ENCODE measurements around the gene PKIG. TPM values are rescaled to one million over a fixed set of nuclear protein-coding genes. Genes with fewer than 3 reads are reported as not detected.
"Not testable (repeated sequence)": the region's sequence is repeated elsewhere in the genome, so short reads cannot be mapped to it uniquely, and the experiment has no call there.

PKIG gene
- total RNA-seq, 2 donors from 2014 or later: 30.9 to 44.7 TPM

- intact Hi-C loops (cut with DNase I, micrococcal nuclease): no loop called here
- no peak for ATAC-seq
- DNase-seq: no peak
Measured at GRCh38 chr20:44566811-44567210, 15.6 kb upstream of the PKIG start.

- no peak for ATAC-seq
- intact Hi-C loops (cut with DNase I, micrococcal nuclease): no loop called here
Measured at GRCh38 chr20:44570367-44570766, 12.0 kb upstream of the PKIG start.

GRCh38 chr20:44571362-44571988 is 10.9 kb upstream of the PKIG start:
- ATAC-seq (no peak), DNase-seq (no peak)
- intact Hi-C loops (cut with DNase I, micrococcal nuclease): no loop called here

More at GRCh38 chr20:44570367-44570766, 12.0 kb upstream of the PKIG start:
- DNase-seq: no peak

GRCh38 chr20:44572551-44573500 is 9.6 kb upstream of the PKIG start:
- intact Hi-C loops (cut with DNase I, micrococcal nuclease): no loop called here
- DNase-seq (peak in 1 of 2 donors; percentile 36), ATAC-seq (no peak)

DNA sequence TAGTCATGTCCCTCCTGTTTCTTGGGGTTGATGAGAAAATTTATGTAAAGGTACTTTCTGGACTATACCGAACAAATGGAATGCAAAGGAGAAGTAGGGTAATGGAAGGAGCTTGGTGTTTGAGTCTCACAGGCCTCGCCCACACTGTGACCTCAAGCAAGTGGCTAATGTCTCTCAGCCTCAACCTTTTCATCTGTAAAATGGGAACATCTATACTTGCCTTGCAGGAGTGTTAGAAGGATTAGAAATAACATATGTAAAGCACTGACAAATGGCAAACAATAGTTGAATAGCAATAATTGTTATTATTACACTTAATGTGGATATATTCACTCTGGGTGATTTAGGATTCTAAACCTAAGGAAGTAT is 8.9 kb upstream of the PKIG start:
- ATAC-seq: no peak
- intact Hi-C loops (cut with DNase I, micrococcal nuclease): no loop called here
- DNase-seq: no peak

DNA sequence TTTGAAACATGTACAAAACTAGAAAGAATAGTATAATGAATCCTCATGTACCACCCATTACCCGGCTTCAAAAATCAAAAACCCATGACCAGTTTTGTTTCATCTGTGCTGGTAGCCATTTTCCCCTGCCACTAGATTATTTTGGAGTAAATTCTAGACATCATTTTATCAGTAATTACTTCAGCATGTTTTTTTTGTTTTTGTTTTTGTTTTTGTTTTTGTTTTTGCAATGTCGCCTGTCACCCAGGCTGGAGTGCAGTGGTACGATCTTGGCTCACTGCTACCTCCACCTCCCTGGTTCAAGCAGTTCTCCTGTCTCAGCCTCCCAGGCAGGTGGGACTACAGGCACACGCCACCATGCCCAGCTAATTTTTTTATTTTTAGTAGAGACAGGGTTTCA is 8.0 kb upstream of the PKIG start:
- intact Hi-C loops (cut with DNase I, micrococcal nuclease): no loop called here

DNA sequence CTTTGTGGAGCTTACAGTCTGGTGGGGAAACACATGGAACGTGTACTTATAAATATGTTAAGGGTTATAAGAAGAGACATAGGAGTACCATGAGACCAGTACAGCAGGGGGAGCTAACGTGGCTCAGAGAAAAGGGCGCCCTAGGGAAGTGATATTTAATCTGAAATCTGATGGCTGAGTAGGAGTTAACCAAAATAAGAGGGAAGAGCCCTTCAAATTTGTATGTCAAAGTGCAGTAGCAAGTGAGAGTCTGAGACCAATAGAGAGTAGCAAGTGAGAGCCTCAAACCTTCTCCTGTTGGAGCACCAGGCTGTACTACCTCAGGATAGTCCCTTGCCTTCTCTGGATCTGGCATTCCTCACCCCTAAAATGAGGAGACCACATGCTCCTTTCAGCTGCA is 6.1 kb upstream of the PKIG start:
- no peak for DNase-seq
- ATAC-seq: no peak

More for the DNA sequence above, 8.0 kb upstream of the PKIG start:
- DNase-seq: no peak
- no peak for ATAC-seq

GRCh38 chr20:44579313-44580081 is 2.9 kb upstream of the PKIG start:
- intact Hi-C loops (cut with DNase I, micrococcal nuclease): no loop called here
- ATAC-seq: no peak
- no peak for DNase-seq

More for the DNA sequence above, 6.1 kb upstream of the PKIG start:
- intact Hi-C loops (cut with DNase I, micrococcal nuclease): no loop called here

GRCh38 chr20:44580581-44581268 is 1.7 kb upstream of the PKIG start:
- intact Hi-C loops (cut with DNase I, micrococcal nuclease): no loop called here

GRCh38 chr20:44581515-44581914 is 864 bp upstream of the PKIG start:
- DNase-seq (no peak), ATAC-seq (no peak)
- intact Hi-C loops (cut with DNase I, micrococcal nuclease): no loop called here

More at GRCh38 chr20:44580581-44581268, 1.7 kb upstream of the PKIG start:
- ATAC-seq (no peak), DNase-seq (no peak)

GRCh38 chr20:44583157-44583556 is 778 bp downstream of the PKIG start:
- no peak for DNase-seq
- intact Hi-C loops (cut with DNase I, micrococcal nuclease): no loop called here
- no peak for ATAC-seq

DNA sequence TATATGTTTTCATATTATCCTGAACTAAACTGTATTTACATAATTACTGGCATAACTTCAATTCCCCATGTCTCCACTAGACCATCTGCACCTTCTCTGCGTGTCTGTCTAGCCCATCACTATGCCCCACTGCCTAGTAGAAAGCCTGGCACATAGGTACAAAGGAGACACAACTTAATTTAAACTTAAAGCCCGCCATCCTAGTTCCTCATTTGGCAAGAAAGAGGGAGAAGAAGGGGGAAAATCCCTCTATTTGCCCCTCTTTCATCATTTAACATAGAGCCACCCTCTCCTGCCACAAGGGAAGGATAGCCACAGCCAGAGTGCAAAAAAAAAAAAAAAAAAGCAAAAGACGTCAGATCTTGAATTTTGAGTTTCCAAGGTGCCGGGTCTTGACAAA is 1.8 kb downstream of the PKIG start:
- intact Hi-C loops (cut with DNase I, micrococcal nuclease): no loop called here
- no peak for ATAC-seq
- DNase-seq: no peak

- no peak for DNase-seq
- ATAC-seq: no peak
- intact Hi-C loops (cut with DNase I, micrococcal nuclease): no loop called here
Measured at GRCh38 chr20:44585057-44585963, 2.9 kb downstream of the PKIG start.

GRCh38 chr20:44586289-44586911 is 4.0 kb downstream of the PKIG start:
- intact Hi-C loops (cut with DNase I, micrococcal nuclease): no loop called here
- DNase-seq (no peak), ATAC-seq (no peak)

DNA sequence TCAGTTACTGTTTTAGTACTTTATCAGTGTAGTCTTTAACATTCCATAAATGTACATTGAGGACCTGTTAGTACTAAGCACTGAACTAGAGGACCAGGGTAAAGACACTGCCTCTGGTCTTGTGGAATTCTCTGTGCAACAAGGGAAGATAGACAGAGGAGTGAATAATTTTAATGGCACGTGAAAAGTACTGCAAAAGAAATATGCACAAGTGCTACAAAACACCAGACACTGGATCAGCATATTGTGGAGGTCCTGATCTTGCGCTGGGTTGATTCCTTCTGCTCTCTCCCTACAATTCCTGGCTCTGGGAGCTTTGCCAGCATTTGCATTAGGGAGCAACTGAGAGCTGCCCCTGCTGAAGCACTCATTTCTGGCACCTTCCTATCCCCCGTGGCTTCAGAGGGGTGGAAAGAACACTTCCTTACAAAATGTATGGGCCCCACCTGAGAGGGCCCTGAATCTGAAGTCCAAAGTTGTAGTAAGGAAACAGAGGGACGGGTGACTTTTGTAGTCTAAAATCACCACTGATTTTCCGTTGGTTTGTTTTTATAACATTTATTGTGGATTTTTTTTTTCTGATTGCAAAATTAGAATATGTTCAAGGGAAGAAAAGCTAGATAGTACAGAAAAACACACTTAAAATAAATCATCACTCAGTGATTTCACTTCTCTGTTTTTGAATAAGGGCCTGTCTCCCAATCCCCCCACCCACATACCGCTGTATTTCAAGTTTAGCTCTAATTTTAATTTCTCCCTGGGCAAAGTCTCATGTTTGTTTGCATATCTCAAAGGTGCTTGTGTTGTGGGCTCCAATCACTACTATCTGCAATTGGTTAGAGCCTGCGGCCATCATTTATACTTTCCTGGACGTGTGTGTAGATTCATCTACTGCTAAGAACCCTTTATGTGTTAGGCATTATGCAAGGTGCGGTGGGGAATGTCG is 4.9 kb downstream of the PKIG start:
- intact Hi-C loops (cut with DNase I, micrococcal nuclease): no loop called here
- ATAC-seq: no peak
- no peak for DNase-seq

- intact Hi-C loops (cut with DNase I, micrococcal nuclease): not testable (repeated sequence)
Measured at GRCh38 chr20:44588321-44588720, 5.9 kb downstream of the PKIG start.

More at GRCh38 chr20:44588321-44588720, 5.9 kb downstream of the PKIG start:
- not testable (repeated sequence) for ATAC-seq, DNase-seq
